T-cell (primary cell): Measurements from ENCODE around the gene FBXW12. TPM values are rescaled to one million over a fixed set of nuclear protein-coding genes. Genes with fewer than 3 reads are reported as not detected.
"Not testable (repeated sequence)": the region's sequence is repeated elsewhere in the genome, so short reads cannot be mapped to it uniquely, and the experiment has no call there.

Experiments used
- ATAC-seq, 4 experiments: fragments of 200-7000 bp in 3 of 4; fragments of 150-1000 bp in 1 of 4; cut with Tn5 transposase; replicated peaks in 1 of 4; 1 replicate in 3 of 4; 2 replicates in 1 of 4; pipeline ENCODE4 v1.10.0; 2021; ENCODE audit warnings: moderate library complexity in 3 of 4, mild to moderate bottlenecking in 2 of 4, moderate number of reproducible peaks in 1 of 4
- CTCF ChIA-PET, 2 donors: fragments of 300-600 bp; sonication (Branson Sonifier 250); formaldehyde crosslinking; loops; one replicate each; lab custom pipeline; 2022; ENCODE audit warnings: antibody characterized with exemption in 2 of 2; lab: Charles Lee
- POLR2A ChIA-PET, 2 donors: fragments of 300-600 bp; sonication (Branson Sonifier 250); formaldehyde crosslinking; loops; one replicate each; lab custom pipeline; 2022; ENCODE audit warnings: antibody characterized with exemption in 2 of 2; lab: Charles Lee
- DNase-seq, 35 experiments: peaks; one replicate each; pipeline versions ENCODE4 v3.0.0 to v3.0.0-alpha.2; 2013 to 2023
- H3K27ac ChIP-seq: one replicate; pipeline ENCODE4 v1.5.1; 2013; ENCODE audit warnings: low read length
- H3K27me3 ChIP-seq, 2 experiments: replicated peaks in 1 of 2; 1 replicate in 1 of 2; 2 replicates in 1 of 2; pipeline versions ENCODE4 v1.6.1 to v1.7.0; 2013; ENCODE audit warnings: low read length in 1 of 2, mixed read lengths in 1 of 2; ENCODE audit not compliant: control insufficient read depth in 2 of 2, insufficient read depth in 2 of 2; ENCODE audit errors: extremely low read depth in 1 of 2
- H3K36me3 ChIP-seq, 2 donors: 1 replicate in 1 of 2; 2 replicates in 1 of 2; pipeline versions ENCODE4 v1.6.1 to v1.7.0; 2013; ENCODE audit warnings: low read length in 1 of 2; ENCODE audit not compliant: control insufficient read depth in 2 of 2, insufficient read depth in 1 of 2; ENCODE audit errors: extremely low read depth in 1 of 2
- H3K4me1 ChIP-seq, 2 experiments: 1 replicate in 1 of 2; 2 replicates in 1 of 2; pipeline versions ENCODE4 v1.6.1 to v1.7.0; 2013; ENCODE audit warnings: low read length in 2 of 2, mixed read lengths in 1 of 2; ENCODE audit not compliant: insufficient read depth in 2 of 2, control insufficient read depth in 1 of 2; ENCODE audit errors: extremely low read depth in 1 of 2
- H3K4me3 ChIP-seq, 2 donors: 1 replicate in 1 of 2; 2 replicates in 1 of 2; pipeline versions ENCODE4 v1.5.1 to v1.7.0; 2013; ENCODE audit warnings: mild to moderate bottlenecking in 2 of 2, low read length in 1 of 2, moderate library complexity in 1 of 2; ENCODE audit not compliant: control insufficient read depth in 1 of 2; ENCODE audit errors: extremely low read depth in 1 of 2
- H3K9me3 ChIP-seq: 2 replicates; pipeline ENCODE4 v1.7.0; 2013
- H3K27ac Mint-ChIP-seq, 2 donors: one replicate each; pipeline ENCODE4 v1.8.0; 2020 to 2021; ENCODE audit warnings: mild to moderate bottlenecking in 2 of 2, mixed read lengths in 2 of 2
- H3K27me3 Mint-ChIP-seq, 2 donors: one replicate each; pipeline ENCODE4 v1.8.0; 2021 to 2022; ENCODE audit warnings: mixed read lengths in 2 of 2
- H3K36me3 Mint-ChIP-seq: one replicate; pipeline ENCODE4 v1.8.0; 2021; ENCODE audit warnings: mixed read lengths
- H3K4me1 Mint-ChIP-seq, 3 donors: one replicate each; pipeline ENCODE4 v1.8.0; 2020 to 2022; ENCODE audit warnings: mixed read lengths in 3 of 3, mild to moderate bottlenecking in 1 of 3
- H3K4me3 Mint-ChIP-seq, 3 donors: one replicate each; pipeline ENCODE4 v1.8.0; 2020 to 2022; ENCODE audit warnings: mild to moderate bottlenecking in 3 of 3, mixed read lengths in 3 of 3, moderate library complexity in 3 of 3
- H3K9me3 Mint-ChIP-seq, 3 donors: one replicate each; pipeline ENCODE4 v1.8.0; 2020 to 2022; ENCODE audit warnings: mixed read lengths in 3 of 3
- WGBS: methylation state at CpG from one replicate; pipeline ENCODE4 v1.1.5; 2013; ENCODE audit warnings: missing lambda C conversion rate; ENCODE audit not compliant: insufficient coverage; 5-methylcytosine and 5-hydroxymethylcytosine counted together
- total RNA-seq, 35 experiments: library from RNA in 6 of 35; stranded (reverse) in 6 of 35; fragments of 120-200 nt in 1 of 35; gene quantifications; one replicate each; pipeline versions ENCODE4 v1.2.1 to v1.2.4 and lab custom pipeline; 2013 to 2026

The FBXW12 gene
- not detected for total RNA-seq
- not detected for total RNA-seq (2013)
- total RNA-seq (lab: John Stamatoyannopoulos, UW): 0 to 0.07 (median 0) reads per million in 29 experiments

- no peaks in the 10 kb centered on the region for H3K36me3 Mint-ChIP-seq
- POLR2A ChIA-PET: interaction anchor here in 1 of 2 donors (0.5 kb wide), 1 partner anchor 64 kb away, joined by 6 read pairs; no protein-coding TSS in a partner anchor
Measured at GRCh38 chr3:48371651-48372376, at the start of gene FBXW12. Gene FBXW12 (plus strand): TSS chr3:48372219. CDS start chr3:48372768, 549 bp downstream.

GRCh38 chr3:48331706-48332435, 40.1 kb upstream of the FBXW12 start:
- H3K27ac Mint-ChIP-seq, CTCF ChIA-PET, H3K27ac ChIP-seq, H3K4me1 ChIP-seq, H3K9me3 Mint-ChIP-seq, DNase-seq, H3K4me3 ChIP-seq, H3K9me3 ChIP-seq, H3K36me3 ChIP-seq, H3K36me3 Mint-ChIP-seq, POLR2A ChIA-PET, ATAC-seq, H3K4me1 Mint-ChIP-seq, H3K4me3 Mint-ChIP-seq: not testable (repeated sequence)
- H3K27me3 ChIP-seq: peaks cover 0 to 12% of the 10 kb centered on the region in 2 experiments
- 90% methylated on average over 9 of the region's 10 CpGs for WGBS
- H3K27me3 Mint-ChIP-seq: peaks cover 15% of the 10 kb centered on the region in 2 donors

More at GRCh38 chr3:48371651-48372376, at the start of gene FBXW12:
- 86% methylated on average over 8 of the region's 11 CpGs for WGBS
- CTCF ChIA-PET: no interaction called here
- H3K4me3 Mint-ChIP-seq: no peak within 1 kb of the TSS
- no peaks in the 10 kb centered on the region for H3K4me1 Mint-ChIP-seq
- H3K27ac Mint-ChIP-seq: no peak within 1 kb of the TSS
- no peaks in the 10 kb centered on the region for H3K36me3 ChIP-seq
- H3K27me3 ChIP-seq: peaks cover 0 to 2% of the 10 kb centered on the region in 2 experiments
- H3K9me3 Mint-ChIP-seq: no peaks in the 10 kb centered on the region
- no peaks in the 10 kb centered on the region for H3K4me1 ChIP-seq
- no peak within 1 kb of the TSS for H3K4me3 ChIP-seq
- no peaks in the 10 kb centered on the region for H3K9me3 ChIP-seq
- H3K27ac ChIP-seq: no peak within 1 kb of the TSS
- ATAC-seq: no peak
- DNase-seq: no peak
- no peaks in the 10 kb centered on the region for H3K27me3 Mint-ChIP-seq

- 67% methylated on average over 9 of the region's 15 CpGs for WGBS
- H3K27me3 ChIP-seq: peaks cover 0 to 19% of the 10 kb centered on the region in 2 experiments
- ATAC-seq, H3K27ac Mint-ChIP-seq, H3K9me3 ChIP-seq, DNase-seq, POLR2A ChIA-PET, H3K9me3 Mint-ChIP-seq, H3K4me1 ChIP-seq, H3K4me3 ChIP-seq, H3K36me3 Mint-ChIP-seq, H3K36me3 ChIP-seq, H3K4me3 Mint-ChIP-seq, H3K4me1 Mint-ChIP-seq, H3K27ac ChIP-seq: not testable (repeated sequence)
- CTCF ChIA-PET: interaction anchor here (0.5 to 0.7 kb wide), 3 partner anchors 9 to 213 kb away, joined by 3 to 5 read pairs (median 3); no protein-coding TSS in a partner anchor
- H3K27me3 Mint-ChIP-seq: peaks cover 10 to 11% of the 10 kb centered on the region in 2 donors
Measured at GRCh38 chr3:48333346-48334245, 38.4 kb upstream of the FBXW12 start, which contains the start of gene SPINK8. Gene SPINK8 (minus strand): TSS chr3:48333661. CDS start chr3:48328341, 5,320 bp downstream.

GRCh38 chr3:48334605-48335004, 37.4 kb upstream of the FBXW12 start:
- H3K27me3 ChIP-seq: peaks cover 0 to 20% of the 10 kb centered on the region in 2 experiments
- WGBS: no CpG with 5 or more reads among the region's 3 CpGs
- H3K36me3 Mint-ChIP-seq: no peaks in the 10 kb centered on the region
- H3K27ac ChIP-seq: no peak overlapping the region
- POLR2A ChIA-PET: no interaction called here
- H3K4me1 Mint-ChIP-seq: no peaks in the 10 kb centered on the region
- DNase-seq: no peak
- H3K27me3 Mint-ChIP-seq: peaks cover 10 to 12% of the 10 kb centered on the region in 2 donors
- no peak overlapping the region for H3K4me3 ChIP-seq
- no peaks in the 10 kb centered on the region for H3K9me3 ChIP-seq
- CTCF ChIA-PET: interaction anchor here in 1 of 2 donors (0.6 kb wide), 1 partner anchor 359 kb away, joined by 4 read pairs; no protein-coding TSS in a partner anchor
- no peak overlapping the region for H3K4me3 Mint-ChIP-seq
- H3K4me1 ChIP-seq: no peaks in the 10 kb centered on the region
- no peaks in the 10 kb centered on the region for H3K9me3 Mint-ChIP-seq
- H3K36me3 ChIP-seq: no peaks in the 10 kb centered on the region
- H3K27ac Mint-ChIP-seq: no peak overlapping the region
- no peak for ATAC-seq

- CTCF ChIA-PET, POLR2A ChIA-PET: not testable (repeated sequence)
Measured at GRCh38 chr3:48335286-48335685, 36.7 kb upstream of the FBXW12 start.

GRCh38 chr3:48337536-48337935, 34.5 kb upstream of the FBXW12 start:
- H3K4me3 Mint-ChIP-seq, ATAC-seq, H3K4me1 Mint-ChIP-seq, H3K27ac Mint-ChIP-seq, H3K9me3 Mint-ChIP-seq, H3K27ac ChIP-seq, H3K4me1 ChIP-seq, POLR2A ChIA-PET, H3K36me3 ChIP-seq, CTCF ChIA-PET, H3K4me3 ChIP-seq, H3K36me3 Mint-ChIP-seq, H3K9me3 ChIP-seq, DNase-seq: not testable (repeated sequence)
- 100% methylated on average over 2 of the region's 5 CpGs for WGBS
- peaks cover 0 to 21% of the 10 kb centered on the region in 2 experiments for H3K27me3 ChIP-seq
- H3K27me3 Mint-ChIP-seq: peaks cover 10 to 13% of the 10 kb centered on the region in 2 donors

More at GRCh38 chr3:48335286-48335685, 36.7 kb upstream of the FBXW12 start:
- H3K4me1 Mint-ChIP-seq, H3K4me3 Mint-ChIP-seq, H3K36me3 Mint-ChIP-seq, DNase-seq, H3K27ac Mint-ChIP-seq, H3K4me3 ChIP-seq, ATAC-seq, H3K27ac ChIP-seq, H3K9me3 Mint-ChIP-seq, H3K9me3 ChIP-seq, H3K4me1 ChIP-seq, H3K36me3 ChIP-seq: not testable (repeated sequence)
- H3K27me3 ChIP-seq: peaks cover 0 to 20% of the 10 kb centered on the region in 2 experiments
- 83% methylated on average over 1 of the region's 9 CpGs for WGBS
- peaks cover 10 to 13% of the 10 kb centered on the region in 2 donors for H3K27me3 Mint-ChIP-seq
